H54 (cell line): ENCODE measurements around the gene CEBPE.

Experiments
- DNase-seq: peaks from one replicate; pipeline ENCODE4 v3.0.0; 2011; ENCODE audit warnings: low spot score, mixed read lengths; ENCODE audit not compliant: insufficient read length
- FAIRE-seq: peaks from 3 replicates; lab custom pipeline; 2011; peaks lifted over from hg19 to GRCh38; lab: Jason Lieb, UNC
- POLR2A ChIP-seq: IDR thresholded peaks from 2 replicates; pipeline ENCODE4 v1.6.1; 2011; ENCODE audit warnings: low read depth, mild to moderate bottlenecking, low read length

The CEBPE gene

DNA sequence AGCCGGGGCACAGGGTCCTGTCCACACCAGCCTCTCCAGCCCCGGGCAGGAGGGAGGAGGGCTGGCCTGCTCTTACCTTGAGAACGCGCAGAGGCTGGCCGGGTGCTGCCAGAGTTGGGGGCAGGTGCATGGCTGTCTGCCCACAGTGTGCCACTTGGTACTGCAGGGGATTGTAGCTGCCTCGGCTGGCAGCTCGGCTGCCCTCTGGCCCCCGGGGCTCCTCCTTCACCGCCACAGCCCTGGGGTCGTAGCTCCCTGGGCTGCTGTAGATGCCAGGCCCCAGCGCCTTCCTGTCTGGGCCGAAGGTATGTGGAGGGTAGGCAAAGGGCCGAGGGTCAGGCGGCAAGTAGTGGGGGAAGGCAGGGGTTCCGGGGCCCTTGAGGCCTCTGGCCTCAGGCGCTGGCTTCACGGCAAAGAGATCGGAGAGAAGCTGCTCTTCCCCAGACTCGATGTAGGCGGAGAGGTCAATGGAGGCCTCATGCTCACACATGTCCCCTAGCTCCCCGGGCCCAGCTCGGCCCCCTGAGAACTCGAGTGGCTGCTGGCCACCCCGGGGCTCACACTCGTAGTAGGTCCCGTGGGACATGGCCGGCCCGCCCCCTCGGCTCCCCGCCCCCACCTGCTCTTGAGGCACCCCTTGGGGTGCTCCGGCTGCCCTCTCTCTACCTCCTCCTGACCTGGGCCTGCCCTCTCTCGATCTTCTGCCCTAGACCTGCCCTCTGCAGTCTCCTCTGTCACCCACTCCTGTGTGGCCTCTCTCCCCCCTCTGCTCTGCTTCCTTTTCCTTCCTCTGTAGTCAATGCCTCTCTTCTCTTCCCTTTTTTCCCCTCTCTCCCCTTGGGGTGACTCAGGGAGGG, at the start of gene CEBPE:
Gene CEBPE (minus strand): TSS at position 750 of the 857 bp plus-strand sequence. CDS start 164 bp downstream, at position 586.
- no peak for FAIRE-seq
- DNase-seq: no peak

DNA sequence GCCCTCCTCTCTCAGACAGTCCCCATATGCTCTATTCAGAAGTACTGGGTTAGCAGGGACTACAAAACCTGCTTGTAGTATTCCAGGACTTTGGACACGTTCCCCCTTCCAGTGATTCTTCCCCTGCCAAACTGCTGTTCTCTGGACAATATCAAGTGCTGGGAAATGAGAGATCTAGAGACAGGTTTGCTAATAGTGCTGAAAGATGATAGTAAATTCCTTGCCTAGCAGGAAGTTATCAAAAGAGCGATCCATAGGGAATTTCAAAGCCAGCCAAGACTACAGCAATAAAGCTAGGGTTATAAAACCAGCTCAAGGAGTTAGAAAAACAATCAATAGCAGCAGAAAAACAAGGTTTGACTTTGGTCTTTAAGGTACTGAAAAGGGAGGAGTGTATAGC, 49.2 kb upstream of the CEBPE start:
- no peak for TF ChIP-seq POLR2A
- FAIRE-seq: no peak
- DNase-seq: no peak

More for the DNA sequence above, at the start of gene CEBPE:
- no peak for TF ChIP-seq POLR2A

DNA sequence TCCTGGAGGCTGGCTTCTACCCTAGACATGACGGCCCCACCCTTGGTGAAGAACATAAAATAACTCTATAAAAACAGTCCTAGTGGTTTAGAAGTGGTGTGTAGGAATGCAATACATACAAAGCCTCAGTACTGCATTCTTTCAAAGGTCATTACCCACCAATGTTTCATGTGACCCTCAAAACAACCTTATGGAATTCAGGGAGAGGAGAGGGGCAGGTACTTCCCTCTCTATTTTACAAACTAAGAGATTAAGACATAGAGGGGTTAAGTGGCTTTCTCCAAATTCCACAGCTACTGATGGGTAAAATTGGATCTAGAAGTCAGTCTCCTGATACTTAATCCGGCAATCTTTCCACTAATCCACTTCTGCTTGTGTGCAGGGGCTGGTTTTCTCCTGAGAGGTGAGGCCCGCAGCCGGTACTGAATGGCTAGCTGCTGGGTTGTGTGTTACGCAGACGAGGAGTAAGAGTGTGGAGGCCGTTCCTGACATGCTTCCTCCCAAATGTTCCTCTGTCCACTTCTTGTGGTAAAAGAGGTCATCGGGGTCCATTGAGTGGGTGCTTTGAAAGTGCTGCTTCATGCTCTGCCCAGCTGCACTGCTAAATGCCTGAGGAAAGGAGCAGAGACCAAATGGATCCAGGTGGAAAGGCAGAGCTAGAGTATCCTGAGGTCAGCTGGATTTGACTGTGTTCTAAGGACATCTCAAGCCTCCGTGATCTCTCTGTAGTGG, 48.2 kb upstream of the CEBPE start:
- FAIRE-seq (no peak), DNase-seq (no peak)
- TF ChIP-seq POLR2A: no peak

DNA sequence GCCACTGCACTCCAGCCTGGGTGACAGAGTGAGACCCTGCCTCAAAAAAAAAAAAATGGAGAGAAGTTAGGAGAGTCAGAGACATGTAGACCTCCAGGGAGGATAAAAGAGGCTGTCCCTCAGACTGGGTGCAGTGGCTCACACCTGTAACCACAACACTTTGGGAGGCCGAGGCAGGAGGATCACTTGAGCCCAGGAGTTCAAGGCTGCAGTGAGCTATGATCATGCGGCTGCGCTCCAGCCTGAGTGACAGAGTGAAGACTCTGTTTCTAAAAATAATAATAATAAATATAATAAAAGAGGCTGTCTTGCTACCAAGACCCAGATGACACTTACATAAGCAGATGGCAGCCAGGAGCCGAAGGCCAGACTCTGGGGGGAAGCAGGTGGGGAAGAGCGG, 45.9 kb upstream of the CEBPE start:
- FAIRE-seq (no peak), DNase-seq (no peak)
- TF ChIP-seq POLR2A: no peak

DNA sequence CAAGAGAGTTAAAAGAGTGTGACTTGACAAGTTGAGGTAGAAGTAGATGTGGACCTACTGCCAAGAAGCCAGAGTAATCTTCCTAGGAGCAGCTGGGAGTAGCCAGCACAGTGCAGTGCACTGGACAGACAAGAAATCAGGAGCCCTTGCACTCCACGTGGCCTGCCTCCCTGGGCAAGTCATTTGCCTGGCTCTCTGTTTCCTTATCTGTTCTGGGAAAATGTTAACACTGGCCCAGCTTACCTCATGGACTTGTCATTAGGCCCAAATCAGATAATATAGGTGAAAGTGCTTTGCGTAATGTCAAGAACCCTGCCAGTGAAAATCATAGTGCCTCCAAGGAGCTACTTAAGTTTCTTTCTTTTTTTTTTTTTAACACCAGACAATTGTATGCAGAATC, 45.2 kb upstream of the CEBPE start:
- DNase-seq (no peak), FAIRE-seq (no peak)
- TF ChIP-seq POLR2A: no peak

DNA sequence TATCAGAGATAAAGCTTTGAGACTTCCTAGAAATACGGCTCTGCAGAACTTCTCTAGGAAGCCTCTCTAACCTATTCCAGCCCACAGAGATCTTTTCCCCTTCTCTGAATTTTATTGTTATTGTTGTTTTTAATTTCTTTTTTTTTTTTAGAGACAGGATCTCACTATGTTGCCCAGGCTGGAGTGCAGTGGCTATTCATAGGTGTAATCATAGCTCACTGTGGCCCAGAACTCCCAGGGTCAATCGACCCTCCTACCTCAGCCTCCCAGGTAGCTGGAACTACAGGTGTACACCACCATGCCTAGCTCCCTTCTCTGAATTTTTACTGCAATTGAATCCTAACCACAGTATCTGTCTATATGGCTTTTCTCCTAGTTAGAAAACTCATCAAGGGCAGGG, 44.8 kb upstream of the CEBPE start:
- DNase-seq (no peak), FAIRE-seq (no peak)
- no peak for TF ChIP-seq POLR2A

DNA sequence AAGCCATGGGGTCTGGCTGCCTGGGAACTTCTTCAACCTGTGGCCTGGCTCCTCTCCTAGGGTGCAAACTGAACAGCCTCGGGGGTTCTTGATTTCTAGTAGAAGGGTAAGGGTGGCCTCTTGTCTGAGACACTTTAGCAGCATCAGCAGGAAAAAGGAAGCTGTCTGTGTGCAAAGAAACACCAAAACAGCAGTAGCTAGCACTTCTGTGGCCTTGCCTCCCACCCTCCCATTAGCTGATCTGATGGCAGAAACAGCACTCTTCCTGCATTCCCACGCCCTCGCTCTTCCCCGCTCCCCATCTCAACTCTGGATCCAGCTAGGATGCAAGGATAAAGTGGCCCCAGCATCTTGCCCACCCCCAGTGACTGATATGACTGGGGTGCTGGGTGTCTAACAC, 43.7 kb upstream of the CEBPE start:
- FAIRE-seq (no peak), DNase-seq (no peak)
- TF ChIP-seq POLR2A: no peak

DNA sequence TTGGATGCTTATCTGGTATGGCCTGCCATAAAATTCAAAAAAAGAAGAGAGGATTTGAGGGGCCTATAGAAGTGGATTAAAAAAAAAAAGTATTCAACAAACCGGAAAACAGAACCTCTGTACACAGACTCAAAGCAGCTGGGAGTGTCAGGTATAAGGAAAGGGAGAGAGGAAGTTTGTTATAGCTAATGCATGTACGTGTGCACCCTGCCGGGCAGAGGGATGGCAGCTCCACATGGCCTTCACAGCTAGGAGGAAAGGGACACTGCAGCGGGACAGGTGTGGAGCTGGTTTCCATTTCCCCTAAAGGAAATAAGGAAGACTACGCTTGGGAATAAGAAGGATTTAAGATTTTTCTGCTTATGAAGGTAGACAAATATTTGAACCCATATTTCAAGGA, 43.0 kb upstream of the CEBPE start:
- TF ChIP-seq POLR2A: no peak
- FAIRE-seq: no peak
- DNase-seq: no peak

DNA sequence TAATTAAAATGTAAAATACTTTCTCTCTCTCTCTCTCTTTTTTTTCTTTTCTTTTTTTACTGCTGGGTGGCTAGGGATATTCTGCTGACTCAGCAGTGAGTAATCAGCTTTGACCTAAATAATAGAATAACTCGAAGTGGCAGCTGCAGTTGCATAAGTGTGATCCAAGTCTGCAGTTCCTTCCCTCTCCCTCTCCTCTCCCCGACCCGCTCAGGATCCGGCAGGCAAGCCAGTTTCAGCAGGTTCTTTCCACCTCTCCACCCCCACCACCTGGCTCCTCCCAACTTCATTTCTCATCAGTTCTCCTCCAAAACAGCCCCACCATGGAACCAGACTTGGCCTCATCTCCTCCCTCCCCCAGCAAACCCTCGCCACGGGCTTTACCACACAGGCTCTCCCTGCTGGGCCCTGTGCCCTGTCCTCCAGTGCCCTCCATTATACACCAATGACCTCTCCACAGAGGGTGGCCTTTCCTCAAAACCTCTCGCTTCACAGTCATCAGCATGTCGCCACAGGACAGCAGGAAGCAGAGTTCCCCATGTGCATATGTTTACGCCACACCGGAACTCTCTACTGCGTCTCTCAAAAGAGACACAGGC, 42.0 kb upstream of the CEBPE start:
- DNase-seq (peak; percentile 54), FAIRE-seq (no peak)

DNA sequence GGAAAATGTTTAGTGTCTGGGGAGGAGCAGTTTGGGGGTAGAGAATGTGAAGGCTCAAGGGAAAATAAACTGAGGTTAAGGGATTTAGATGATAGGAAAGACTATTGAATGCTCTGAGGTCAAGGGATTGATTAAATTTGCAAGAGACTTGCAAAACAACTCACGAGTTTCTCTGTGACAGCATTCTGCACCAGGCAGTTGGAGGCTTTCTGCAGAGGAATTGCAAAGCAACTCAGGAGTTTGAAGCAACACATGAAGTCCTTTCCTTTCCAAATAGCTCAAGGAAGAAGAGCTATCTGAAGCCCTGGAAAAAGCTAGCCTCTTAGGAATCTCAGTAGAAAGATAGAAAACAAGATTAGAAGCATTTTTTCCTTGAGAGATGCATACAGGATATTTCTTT, 40.5 kb upstream of the CEBPE start:
- no peak for TF ChIP-seq POLR2A
- no peak for DNase-seq
- no peak for FAIRE-seq

More for the DNA sequence above, 42.0 kb upstream of the CEBPE start:
- TF ChIP-seq POLR2A: no peak

DNA sequence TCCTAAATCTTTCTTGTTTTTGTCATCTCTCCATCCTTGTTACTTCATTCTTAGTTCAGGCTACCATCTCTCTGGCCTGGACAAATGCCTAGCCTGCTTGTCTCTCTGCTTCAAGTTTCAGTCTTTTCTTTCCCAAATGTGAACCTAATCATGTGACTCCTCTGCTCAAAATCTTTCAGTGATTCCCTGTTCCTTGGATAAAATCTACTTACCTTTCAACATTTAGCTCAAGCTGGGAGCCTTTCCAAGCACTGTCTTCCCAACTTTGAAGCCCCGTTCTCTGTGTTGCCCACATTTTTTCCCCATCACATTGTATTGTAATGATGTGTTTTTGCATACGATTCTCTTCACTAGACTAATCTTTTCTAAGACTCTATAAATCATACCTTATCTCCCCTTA, 39.7 kb upstream of the CEBPE start:
- FAIRE-seq: no peak
- TF ChIP-seq POLR2A: no peak
- no peak for DNase-seq

DNA sequence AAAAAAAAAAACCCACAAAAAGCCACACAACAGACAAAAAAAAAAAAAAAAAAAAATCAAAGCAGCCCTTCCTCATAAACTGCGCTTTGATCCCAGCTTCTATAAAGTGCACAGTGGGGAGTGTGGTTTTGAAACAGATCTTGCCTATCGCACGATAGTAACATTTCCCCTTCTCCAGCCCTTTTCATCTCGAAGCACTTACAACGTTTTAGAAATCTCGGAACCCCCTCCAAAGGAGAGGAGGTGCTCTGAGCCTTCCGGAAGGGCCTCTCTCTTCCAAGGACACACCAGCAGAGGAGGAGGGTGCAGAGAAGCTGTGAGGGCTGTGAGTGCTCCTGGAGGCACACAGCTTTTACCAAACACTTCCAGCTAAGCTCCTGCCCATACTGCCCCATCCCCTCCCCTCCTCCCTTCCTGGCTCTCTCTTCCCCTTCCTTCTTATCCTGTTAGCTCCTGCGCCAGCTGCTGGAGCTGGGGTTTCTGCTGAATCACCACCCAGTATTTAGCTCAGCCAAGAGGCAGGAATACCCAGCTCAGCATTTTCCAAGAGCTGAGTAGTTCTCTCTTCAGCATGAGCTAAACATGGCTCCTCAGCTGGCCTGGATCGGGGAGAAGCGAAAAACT, 36.0 kb upstream of the CEBPE start:
- DNase-seq (peak; percentile 54), FAIRE-seq (peak; percentile 38)
- TF ChIP-seq POLR2A: no peak

DNA sequence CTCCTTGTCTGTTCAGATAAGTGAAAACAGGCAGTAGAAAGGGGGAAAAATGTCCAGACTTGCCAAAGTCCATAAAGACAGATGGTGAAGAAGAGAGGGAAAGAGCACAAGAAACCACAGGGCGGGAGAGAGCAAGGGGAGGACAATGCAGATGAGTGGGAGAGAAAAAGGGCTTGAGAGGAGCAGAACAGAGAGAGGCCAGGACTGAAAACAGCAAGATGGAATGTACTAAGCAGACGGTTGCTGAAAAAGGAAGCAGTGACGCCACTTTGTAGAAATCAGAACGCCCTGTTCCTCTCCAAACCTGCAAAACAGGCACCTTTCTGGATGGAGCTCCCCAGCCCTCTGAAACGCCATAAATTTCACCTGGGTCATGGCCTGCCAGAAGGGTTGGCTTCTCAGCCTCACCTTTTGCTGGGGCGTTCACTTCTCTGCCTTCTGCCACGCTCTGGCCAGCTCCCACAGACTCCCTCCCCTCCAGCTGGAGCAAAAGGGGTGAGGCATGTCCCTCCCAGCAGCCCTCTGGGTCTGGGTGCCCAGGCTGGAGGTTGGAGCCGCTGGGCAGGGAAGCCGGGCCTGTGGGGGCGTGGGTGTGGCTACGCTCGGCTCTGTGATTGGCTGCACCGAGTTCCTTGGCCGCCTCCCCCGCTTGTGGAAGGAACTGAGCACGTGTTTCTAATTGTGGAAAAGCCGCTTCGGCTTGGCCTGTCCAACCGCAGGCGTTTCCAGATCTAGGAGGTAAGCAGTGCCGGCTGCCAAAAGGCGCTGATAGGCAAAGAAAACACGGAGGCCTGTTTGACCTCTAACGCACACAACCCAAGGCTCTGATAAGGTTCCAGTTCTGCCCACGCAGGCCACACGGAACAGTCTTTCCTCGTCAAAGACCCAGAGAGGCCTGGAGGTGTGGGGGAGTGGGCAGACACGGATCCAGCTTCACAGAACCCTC, 35.1 kb upstream of the CEBPE start:
- FAIRE-seq (no peak), DNase-seq (no peak)
- TF ChIP-seq POLR2A: no peak
